ENCODE measurements around the gene INAFM1. TPM values are rescaled to one million over a fixed set of nuclear protein-coding genes. Genes with fewer than 3 reads are reported as not detected.

Gene INAFM1
- total and polyA plus RNA-seq, 9 of the 15 experiments (the other 6 are each of a cell fraction or from before 2014, with no cell fraction given) = 0.71 to 30.9 (median 3.1) TPM

GRCh38 chr19:47273313-47274070, 1.2 kb upstream of the INAFM1 start (continued):
- peak; percentile 45; the same call in 1 of the 2 replicates for TF ChIP-seq HLTF (IDR thresholded peaks at IDR 0.05)
- 0 out of 2 replicates have a peak, but pooled peaks have one; percentile 27 for TF ChIP-seq SMAD3 (CRISPR knock-in tag; conservative IDR thresholded peaks at IDR 0.05)
- peak; percentile 13 for TF ChIP-seq POLR2B (IDR thresholded peaks at IDR 0.05; ENCODE audit: low read depth, partially characterized antibody)
- TF ChIP-seq, protein P1, sequence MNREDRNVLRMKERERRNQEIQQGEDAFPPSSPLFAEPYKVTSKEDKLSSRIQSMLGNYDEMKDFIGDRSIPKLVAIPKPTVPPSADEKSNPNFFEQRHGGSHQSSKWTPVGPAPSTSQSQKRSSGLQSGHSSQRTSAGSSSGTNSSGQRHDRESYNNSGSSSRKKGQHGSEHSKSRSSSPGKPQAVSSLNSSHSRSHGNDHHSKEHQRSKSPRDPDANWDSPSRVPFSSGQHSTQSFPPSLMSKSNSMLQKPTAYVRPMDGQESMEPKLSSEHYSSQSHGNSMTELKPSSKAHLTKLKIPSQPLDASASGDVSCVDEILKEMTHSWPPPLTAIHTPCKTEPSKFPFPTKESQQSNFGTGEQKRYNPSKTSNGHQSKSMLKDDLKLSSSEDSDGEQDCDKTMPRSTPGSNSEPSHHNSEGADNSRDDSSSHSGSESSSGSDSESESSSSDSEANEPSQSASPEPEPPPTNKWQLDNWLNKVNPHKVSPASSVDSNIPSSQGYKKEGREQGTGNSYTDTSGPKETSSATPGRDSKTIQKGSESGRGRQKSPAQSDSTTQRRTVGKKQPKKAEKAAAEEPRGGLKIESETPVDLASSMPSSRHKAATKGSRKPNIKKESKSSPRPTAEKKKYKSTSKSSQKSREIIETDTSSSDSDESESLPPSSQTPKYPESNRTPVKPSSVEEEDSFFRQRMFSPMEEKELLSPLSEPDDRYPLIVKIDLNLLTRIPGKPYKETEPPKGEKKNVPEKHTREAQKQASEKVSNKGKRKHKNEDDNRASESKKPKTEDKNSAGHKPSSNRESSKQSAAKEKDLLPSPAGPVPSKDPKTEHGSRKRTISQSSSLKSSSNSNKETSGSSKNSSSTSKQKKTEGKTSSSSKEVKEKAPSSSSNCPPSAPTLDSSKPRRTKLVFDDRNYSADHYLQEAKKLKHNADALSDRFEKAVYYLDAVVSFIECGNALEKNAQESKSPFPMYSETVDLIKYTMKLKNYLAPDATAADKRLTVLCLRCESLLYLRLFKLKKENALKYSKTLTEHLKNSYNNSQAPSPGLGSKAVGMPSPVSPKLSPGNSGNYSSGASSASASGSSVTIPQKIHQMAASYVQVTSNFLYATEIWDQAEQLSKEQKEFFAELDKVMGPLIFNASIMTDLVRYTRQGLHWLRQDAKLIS (CRISPR knock-in tag; IDR thresholded peaks at IDR 0.05) = peak; percentile 18; the same call in 1 of the 2 replicates
- no peak for TF ChIP-seq ZNF696 (CRISPR knock-in tag; conservative IDR thresholded peaks at IDR 0.05)
- peak; percentile 92; the same call in 1 of the 2 replicates for TF ChIP-seq ZBTB7A (IDR thresholded peaks at IDR 0.05; ENCODE audit: borderline replicate concordance, control insufficient read depth, low read depth, low read length)
- peak; percentile 85; the same call in 1 of the 2 replicates for TF ChIP-seq ZZZ3 (IDR thresholded peaks at IDR 0.05)
- peak; percentile 94 for TF ChIP-seq CCNT2 (IDR thresholded peaks at IDR 0.05; ENCODE audit: borderline replicate concordance, extremely low read depth, insufficient read length, low read depth, low read length)
- TF ChIP-seq ZNF76 (CRISPR knock-in tag; IDR thresholded peaks at IDR 0.05; ENCODE audit: borderline replicate concordance) = 0 out of 2 replicates have a peak, but pooled peaks have one; percentile 12
- no peak for TF ChIP-seq SMARCA4 (IDR thresholded peaks at IDR 0.05)
- TF ChIP-seq ZNF717 (CRISPR knock-in tag; IDR thresholded peaks at IDR 0.05) = peak; percentile 52; the same call in 1 of the 2 replicates
- TF ChIP-seq RBM14 (IDR thresholded peaks at IDR 0.05; ENCODE audit: borderline replicate concordance, insufficient read depth, low read depth, low read length) = peak; percentile 84; the same call in 1 of the 2 replicates
- TF ChIP-seq GTF2E2 (tag; IDR thresholded peaks at IDR 0.05) = 0 out of 2 replicates have a peak, but pooled peaks have one; percentile 40
- peak; percentile 78 for TF ChIP-seq EP400 (IDR thresholded peaks at IDR 0.05)

Data from K562 (cell line).